ENCODE measurements around the gene PLS1.

PLS1 gene

DNA sequence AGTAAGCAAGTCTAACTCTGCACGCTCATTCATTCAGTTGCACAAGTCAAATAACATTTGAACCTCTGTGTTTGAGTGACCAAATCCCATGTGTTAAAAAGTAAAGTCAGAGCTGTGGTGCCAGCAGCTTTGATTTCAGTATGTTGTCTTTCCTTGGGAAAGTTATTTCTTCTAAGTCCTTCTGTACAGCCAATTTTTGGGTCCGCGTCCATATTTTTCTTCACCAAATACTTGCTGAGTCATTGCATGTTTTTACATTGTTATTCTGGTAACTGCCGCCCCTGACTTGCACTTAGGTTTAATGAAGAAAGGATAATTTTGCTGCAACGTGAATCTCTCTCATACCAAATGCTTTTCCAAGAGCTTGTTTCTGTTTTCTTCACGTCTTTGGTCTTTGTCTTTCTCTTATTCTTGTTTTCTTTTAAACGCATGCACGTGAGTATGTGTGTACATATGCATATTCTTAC, 56.7 kb downstream of the PLS1 start:
- TF ChIP-seq, protein P1, sequence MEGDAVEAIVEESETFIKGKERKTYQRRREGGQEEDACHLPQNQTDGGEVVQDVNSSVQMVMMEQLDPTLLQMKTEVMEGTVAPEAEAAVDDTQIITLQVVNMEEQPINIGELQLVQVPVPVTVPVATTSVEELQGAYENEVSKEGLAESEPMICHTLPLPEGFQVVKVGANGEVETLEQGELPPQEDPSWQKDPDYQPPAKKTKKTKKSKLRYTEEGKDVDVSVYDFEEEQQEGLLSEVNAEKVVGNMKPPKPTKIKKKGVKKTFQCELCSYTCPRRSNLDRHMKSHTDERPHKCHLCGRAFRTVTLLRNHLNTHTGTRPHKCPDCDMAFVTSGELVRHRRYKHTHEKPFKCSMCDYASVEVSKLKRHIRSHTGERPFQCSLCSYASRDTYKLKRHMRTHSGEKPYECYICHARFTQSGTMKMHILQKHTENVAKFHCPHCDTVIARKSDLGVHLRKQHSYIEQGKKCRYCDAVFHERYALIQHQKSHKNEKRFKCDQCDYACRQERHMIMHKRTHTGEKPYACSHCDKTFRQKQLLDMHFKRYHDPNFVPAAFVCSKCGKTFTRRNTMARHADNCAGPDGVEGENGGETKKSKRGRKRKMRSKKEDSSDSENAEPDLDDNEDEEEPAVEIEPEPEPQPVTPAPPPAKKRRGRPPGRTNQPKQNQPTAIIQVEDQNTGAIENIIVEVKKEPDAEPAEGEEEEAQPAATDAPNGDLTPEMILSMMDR (IDR thresholded peaks at IDR 0.05; ENCODE audit: low read depth, low read length) = no peak
- H3K4me3 ChIP-seq (ENCODE audit: low read depth, low read length) = no peak overlapping the region

DNA sequence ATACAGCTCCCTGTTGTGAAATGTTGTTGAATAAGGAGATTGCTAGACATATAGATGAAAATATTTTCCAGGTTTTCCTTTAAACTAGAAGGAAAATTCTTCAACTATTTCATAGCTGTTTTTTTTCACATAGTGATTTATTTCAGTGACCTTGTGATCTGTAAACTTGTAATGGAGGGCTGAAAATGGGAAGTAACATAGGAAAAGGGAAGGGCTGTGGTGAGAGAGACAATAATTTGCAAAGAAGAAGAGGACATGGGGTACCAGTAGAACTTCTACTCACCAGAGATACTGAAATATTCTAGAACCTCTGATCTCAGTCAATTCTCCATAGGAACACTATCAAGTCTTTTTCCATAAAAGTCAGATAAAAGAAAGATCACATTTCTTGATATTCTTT, 60.4 kb downstream of the PLS1 start:
- H3K4me3 ChIP-seq (ENCODE audit: low read depth, low read length) = no peak overlapping the region
- TF ChIP-seq, protein P1 (IDR thresholded peaks at IDR 0.05; ENCODE audit: low read depth, low read length) = no peak

DNA sequence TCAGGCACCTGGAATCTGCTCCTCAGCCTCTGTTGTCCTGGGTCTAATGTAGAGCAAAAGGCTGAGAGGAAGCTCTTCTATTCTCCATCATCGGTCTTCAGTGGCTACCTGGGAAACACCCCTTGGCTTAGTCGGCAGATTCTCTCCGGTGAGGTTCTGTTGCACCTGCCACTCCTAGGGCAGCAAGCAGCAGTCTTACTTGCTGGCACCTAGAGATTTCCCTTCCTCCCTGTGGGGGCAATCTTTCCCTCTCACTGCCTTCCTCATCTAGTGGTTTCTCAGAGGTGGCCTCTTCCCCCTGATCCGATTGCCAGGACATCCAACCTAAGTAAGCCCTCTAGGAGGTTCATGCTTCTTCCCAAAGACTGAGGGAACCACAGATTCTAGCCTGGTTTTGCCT, 60.8 kb downstream of the PLS1 start:
- no peak overlapping the region for H3K4me3 ChIP-seq (ENCODE audit: low read depth, low read length)
- TF ChIP-seq, protein P1 (IDR thresholded peaks at IDR 0.05; ENCODE audit: low read depth, low read length) = no peak

DNA sequence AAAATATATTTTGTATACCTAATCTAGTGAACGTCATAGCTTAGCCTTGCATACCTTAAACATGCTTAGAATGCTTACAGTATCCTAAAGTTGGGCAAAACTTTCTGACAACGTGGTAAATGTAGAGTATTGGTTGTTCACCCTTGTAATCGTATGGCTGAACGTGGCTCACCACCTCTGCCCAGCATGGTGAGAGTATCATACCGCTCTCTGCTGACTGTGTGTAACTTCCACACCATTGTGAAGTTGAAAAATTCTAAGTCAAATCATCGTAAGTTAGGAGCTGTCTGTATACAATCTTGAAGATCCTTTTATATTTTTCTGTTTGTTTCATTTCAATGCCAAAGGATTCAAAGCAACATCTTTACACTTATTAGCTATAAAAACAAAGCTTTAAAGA, 64.2 kb downstream of the PLS1 start:
- H3K4me3 ChIP-seq (ENCODE audit: low read depth, low read length) = no peak overlapping the region
- TF ChIP-seq, protein P1 (IDR thresholded peaks at IDR 0.05; ENCODE audit: low read depth, low read length) = no peak

DNA sequence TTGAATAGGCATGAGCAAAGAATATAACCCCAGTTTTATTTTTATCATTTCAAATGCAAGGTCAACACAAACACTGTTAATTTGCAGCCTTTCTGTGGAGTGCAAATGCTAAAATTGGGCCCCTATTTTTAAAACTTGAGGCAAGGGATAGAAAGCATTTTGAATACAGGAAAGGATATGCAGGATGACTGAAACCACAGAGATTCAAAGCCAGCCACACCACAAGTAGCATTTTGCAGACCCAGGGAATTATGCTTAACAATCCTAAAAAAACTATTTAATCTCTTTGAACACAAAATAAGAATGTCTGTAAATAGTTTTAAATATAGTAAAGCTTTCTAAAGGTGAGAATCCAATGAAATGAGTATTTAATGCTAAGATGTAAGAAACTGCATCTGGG, 64.7 kb downstream of the PLS1 start:
- H3K4me3 ChIP-seq (ENCODE audit: low read depth, low read length) = no peak overlapping the region
- TF ChIP-seq, protein P1 (IDR thresholded peaks at IDR 0.05; ENCODE audit: low read depth, low read length) = no peak

DNA sequence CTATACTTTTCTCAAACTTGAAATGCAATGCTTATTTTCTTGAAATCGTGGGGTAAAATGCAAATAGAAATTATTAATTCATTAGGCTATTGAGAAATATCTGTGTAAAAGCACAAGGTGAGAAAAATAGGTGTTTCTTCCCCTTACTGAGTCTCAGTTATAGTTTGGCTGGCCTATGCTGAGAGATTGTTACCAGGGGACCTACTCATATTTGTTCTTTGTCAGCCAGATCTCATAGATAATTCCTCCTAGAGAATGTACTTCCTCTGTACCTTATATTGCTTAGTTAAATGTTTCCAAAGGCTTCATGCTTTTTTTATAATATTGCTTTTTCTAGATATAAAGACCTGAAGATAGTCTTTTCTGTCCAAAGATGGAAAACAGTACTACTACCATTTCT, 67.7 kb downstream of the PLS1 start:
- no peak overlapping the region for H3K4me3 ChIP-seq (ENCODE audit: low read depth, low read length)
- TF ChIP-seq, protein P1 (IDR thresholded peaks at IDR 0.05; ENCODE audit: low read depth, low read length) = no peak

DNA sequence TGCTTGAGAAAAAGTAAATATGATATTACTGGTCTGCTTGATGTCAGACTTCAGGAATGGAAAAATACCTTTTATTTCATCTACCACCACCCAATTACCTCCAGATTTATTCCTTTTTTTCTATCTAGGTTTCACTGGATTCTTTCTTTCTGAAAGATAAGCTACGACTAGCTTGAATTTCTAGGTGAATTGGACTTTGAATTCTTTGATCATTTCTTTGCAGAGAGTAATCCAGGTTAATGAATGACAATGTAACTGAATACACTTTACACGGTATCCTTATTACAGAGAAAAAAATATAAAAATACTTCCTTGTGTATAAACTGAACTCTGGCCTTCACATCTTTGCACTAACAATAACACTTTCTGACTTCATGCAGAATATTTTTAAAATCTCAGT, 68.1 kb downstream of the PLS1 start:
- H3K4me3 ChIP-seq (ENCODE audit: low read depth, low read length) = no peak overlapping the region
- TF ChIP-seq, protein P1 (IDR thresholded peaks at IDR 0.05; ENCODE audit: low read depth, low read length) = no peak

Measured in WI38 (cell line).